ENCODE results near the gene ULK4.

The ULK4 gene

GRCh38 chr3:41251593-41251992, 710.3 kb downstream of the ULK4 start:
- TF ChIP-seq CTCF (IDR thresholded peaks at IDR 0.05; ENCODE audit: control insufficient read depth, extremely low read depth, insufficient read depth): no peak
- DNase-seq (ENCODE audit: low read depth): no peak
- H3K4me3 ChIP-seq (ENCODE audit: low read depth, low read length): no peak overlapping the region

- DNase-seq (ENCODE audit: low read depth): no peak
- TF ChIP-seq CTCF (IDR thresholded peaks at IDR 0.05; ENCODE audit: control insufficient read depth, extremely low read depth, insufficient read depth): no peak
- no peak overlapping the region for H3K4me3 ChIP-seq (ENCODE audit: low read depth, low read length)
Measured at GRCh38 chr3:41250825-41251224, 711.1 kb downstream of the ULK4 start.

GRCh38 chr3:41249318-41249717, 712.6 kb downstream of the ULK4 start:
- no peak for TF ChIP-seq CTCF (IDR thresholded peaks at IDR 0.05; ENCODE audit: control insufficient read depth, extremely low read depth, insufficient read depth)
- no peak for DNase-seq (ENCODE audit: low read depth)
- no peak overlapping the region for H3K4me3 ChIP-seq (ENCODE audit: low read depth, low read length)

- DNase-seq (ENCODE audit: low read depth): no peak
- TF ChIP-seq CTCF (IDR thresholded peaks at IDR 0.05; ENCODE audit: control insufficient read depth, extremely low read depth, insufficient read depth): no peak
Measured at GRCh38 chr3:41248525-41248924, 713.4 kb downstream of the ULK4 start.

GRCh38 chr3:41247055-41248004, 714.6 kb downstream of the ULK4 start:
- TF ChIP-seq CTCF (IDR thresholded peaks at IDR 0.05; ENCODE audit: control insufficient read depth, extremely low read depth, insufficient read depth): no peak
- no peak overlapping the region for H3K4me3 ChIP-seq (ENCODE audit: low read depth, low read length)
- no peak for DNase-seq (ENCODE audit: low read depth)

More at GRCh38 chr3:41248525-41248924, 713.4 kb downstream of the ULK4 start:
- H3K4me3 ChIP-seq (ENCODE audit: low read depth, low read length): no peak overlapping the region

- TF ChIP-seq CTCF (IDR thresholded peaks at IDR 0.05; ENCODE audit: control insufficient read depth, extremely low read depth, insufficient read depth): no peak
- no peak overlapping the region for H3K4me3 ChIP-seq (ENCODE audit: low read depth, low read length)
- no peak for DNase-seq (ENCODE audit: low read depth)
Measured at GRCh38 chr3:41244620-41245336, 717.1 kb downstream of the ULK4 start.

All from LNCaP clone FGC (cell line).